Rectal smooth muscle tissue (tissue), 1 donor: Measurements from ENCODE around the gene LRRC49.
"Not testable (repeated sequence)": the region's sequence is repeated elsewhere in the genome, so short reads cannot be mapped to it uniquely, and the experiment has no call there.

Source experiments
- H3K27ac ChIP-seq: one replicate; pipeline ENCODE4 v1.7.0; 2013; ENCODE audit warnings: low read depth, low read length, inconsistent platforms
- H3K27me3 ChIP-seq: one replicate; pipeline ENCODE4 v1.7.0; 2013; ENCODE audit warnings: low read length; ENCODE audit not compliant: control insufficient read depth, insufficient read depth
- H3K36me3 ChIP-seq: one replicate; pipeline ENCODE4 v1.7.0; 2013; ENCODE audit warnings: low read length; ENCODE audit not compliant: control insufficient read depth, insufficient read depth
- H3K4me1 ChIP-seq: one replicate; pipeline ENCODE4 v1.7.0; 2013; ENCODE audit warnings: low read length; ENCODE audit not compliant: control insufficient read depth, insufficient read depth
- H3K4me3 ChIP-seq: one replicate; pipeline ENCODE4 v1.7.0; 2013; ENCODE audit warnings: low read length
- H3K9ac ChIP-seq: one replicate; pipeline ENCODE4 v1.7.0; 2013; ENCODE audit warnings: low read length

The LRRC49 gene

DNA sequence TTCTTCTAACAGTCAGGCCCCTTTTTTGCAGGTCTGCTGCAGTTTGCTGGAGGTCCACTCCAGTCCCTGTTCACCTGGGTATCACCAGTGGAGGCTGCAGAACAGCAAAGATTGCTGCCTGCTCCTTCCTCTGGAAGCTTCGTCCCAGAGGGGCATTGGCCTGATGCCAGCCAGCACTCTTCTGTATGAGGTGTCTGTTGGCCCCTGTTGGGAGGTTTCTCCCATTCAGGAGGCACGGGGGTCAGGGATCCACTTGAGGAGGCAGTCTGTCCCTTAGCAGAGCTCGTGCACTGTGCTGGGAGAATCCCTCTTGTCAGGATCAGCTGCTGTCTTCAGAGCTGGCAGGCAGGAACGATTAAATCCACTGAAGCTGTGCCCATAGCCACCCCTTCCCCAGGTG lies 138.6 kb downstream of the LRRC49 start:
- H3K27ac ChIP-seq, H3K4me3 ChIP-seq, H3K36me3 ChIP-seq, H3K27me3 ChIP-seq, H3K9ac ChIP-seq, H3K4me1 ChIP-seq: not testable (repeated sequence)

DNA sequence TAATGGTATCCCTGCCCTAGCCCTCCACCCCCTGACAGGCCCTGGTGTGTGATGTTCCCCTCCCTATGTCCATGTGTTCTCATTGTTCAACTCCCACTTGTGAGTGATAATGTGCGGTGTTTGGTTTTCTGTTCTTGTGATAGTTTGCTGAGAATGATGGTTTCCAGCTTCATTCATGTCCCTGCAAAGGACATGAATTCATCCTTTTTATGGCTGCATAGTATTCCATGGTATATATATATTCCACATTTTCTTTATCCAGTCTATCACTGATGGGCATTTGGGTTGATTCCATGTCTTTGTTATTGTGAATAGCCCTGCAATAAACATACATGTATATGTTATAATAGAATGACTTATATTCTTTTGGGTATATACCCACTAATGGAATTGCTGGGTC lies 142.9 kb downstream of the LRRC49 start:
- H3K36me3 ChIP-seq, H3K4me1 ChIP-seq, H3K4me3 ChIP-seq, H3K9ac ChIP-seq, H3K27me3 ChIP-seq, H3K27ac ChIP-seq: not testable (repeated sequence)

DNA sequence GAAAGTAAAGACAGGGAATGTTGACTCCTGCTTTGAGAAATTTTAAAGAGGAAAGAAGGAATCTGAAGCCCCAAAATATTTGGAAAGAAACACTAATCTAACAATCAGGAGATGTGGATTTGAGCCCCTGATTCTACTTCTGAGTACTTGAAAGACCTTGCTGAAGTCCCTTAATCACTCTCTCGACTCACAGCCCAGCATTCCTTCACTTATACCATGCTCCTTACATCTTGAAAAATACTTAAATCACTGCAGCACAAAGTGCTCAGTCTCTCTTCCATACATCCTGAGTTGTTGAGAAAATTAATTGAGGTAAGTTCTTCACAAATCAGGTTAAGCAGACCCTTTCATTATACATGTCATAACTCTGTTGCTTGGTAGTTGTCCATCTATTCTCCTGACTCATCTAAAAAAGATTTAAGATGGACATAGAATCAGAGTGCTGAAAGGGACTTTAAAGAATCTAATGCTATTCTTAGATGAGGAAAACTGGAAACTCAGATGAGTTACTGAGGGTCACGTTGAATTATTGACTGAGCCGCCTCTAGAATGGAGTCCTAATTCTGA lies 149.8 kb downstream of the LRRC49 start:
- H3K36me3 ChIP-seq: no peaks in the 10 kb centered on the region
- H3K4me1 ChIP-seq: no peaks in the 10 kb centered on the region
- H3K4me3 ChIP-seq: no peak overlapping the region
- no peaks in the 10 kb centered on the region for H3K27me3 ChIP-seq
- no peak overlapping the region for H3K27ac ChIP-seq
- no peak overlapping the region for H3K9ac ChIP-seq

DNA sequence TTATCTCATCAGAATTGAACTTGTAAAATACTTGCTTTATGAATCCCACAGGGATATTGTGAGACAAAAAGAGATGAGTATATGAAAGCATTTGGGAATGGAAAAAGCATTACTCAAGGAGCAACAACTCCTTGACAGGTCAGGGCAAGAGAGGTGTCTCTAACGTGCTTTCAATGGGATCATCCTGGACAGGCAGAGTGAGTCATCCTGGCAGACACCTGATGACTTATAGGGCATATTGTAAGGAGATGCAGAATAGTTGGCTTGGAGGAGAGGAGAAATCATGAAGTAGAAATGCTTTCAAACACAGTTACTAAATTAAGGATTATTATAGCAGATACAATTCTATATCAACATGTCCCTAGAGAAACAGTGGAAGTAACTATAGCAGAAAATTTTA lies 150.7 kb downstream of the LRRC49 start:
- Histone ChIP-seq H3K27me3 (no peaks in the 10 kb centered on the region), H3K4me3 (no peak overlapping the region), H3K9ac (no peak overlapping the region), H3K27ac (no peak overlapping the region), H3K4me1 (no peaks in the 10 kb centered on the region), H3K36me3 (no peaks in the 10 kb centered on the region)

DNA sequence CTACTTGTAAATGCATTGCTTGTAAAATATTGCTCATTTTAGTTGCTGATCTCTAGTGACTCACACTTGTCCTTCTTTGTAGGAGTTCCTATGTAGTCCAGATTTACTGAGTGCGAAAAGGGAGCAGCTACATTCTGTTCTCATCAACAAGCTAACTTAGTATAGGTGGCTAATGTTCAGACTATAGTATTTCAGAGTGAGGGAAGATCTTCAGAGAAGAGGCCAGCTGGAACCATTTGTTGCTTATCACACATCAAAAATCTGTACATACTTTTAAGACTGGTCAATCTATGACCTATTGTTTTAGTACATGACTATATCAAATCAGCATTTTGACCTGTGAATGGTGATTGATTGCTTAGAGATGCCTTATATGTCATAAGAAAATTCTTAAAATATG lies 151.4 kb downstream of the LRRC49 start:
- Histone ChIP-seq H3K36me3 (no peaks in the 10 kb centered on the region), H3K27me3 (no peaks in the 10 kb centered on the region), H3K9ac (no peak overlapping the region), H3K4me3 (no peak overlapping the region), H3K27ac (no peak overlapping the region), H3K4me1 (no peaks in the 10 kb centered on the region)

DNA sequence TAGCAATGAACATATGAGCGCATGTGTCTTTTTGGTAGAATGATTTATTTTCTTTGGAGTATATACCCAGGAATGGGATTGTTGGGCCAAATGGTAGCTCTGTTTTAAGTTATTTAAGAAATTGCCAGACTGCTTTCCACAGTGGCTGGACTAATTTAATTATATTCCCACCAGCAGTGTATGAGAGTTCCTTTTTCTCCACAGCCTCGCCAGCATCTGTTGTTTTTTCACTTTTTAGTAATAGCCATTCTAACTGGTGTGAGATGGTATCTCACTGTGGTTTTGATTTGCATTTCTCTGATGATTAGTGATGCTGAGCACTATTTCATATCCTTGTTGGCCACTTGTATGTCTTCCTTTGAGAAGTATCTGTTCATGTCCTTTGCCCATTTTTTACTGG lies 153.5 kb downstream of the LRRC49 start:
- H3K27me3 ChIP-seq, H3K4me3 ChIP-seq, H3K36me3 ChIP-seq, H3K4me1 ChIP-seq, H3K9ac ChIP-seq, H3K27ac ChIP-seq: not testable (repeated sequence)

DNA sequence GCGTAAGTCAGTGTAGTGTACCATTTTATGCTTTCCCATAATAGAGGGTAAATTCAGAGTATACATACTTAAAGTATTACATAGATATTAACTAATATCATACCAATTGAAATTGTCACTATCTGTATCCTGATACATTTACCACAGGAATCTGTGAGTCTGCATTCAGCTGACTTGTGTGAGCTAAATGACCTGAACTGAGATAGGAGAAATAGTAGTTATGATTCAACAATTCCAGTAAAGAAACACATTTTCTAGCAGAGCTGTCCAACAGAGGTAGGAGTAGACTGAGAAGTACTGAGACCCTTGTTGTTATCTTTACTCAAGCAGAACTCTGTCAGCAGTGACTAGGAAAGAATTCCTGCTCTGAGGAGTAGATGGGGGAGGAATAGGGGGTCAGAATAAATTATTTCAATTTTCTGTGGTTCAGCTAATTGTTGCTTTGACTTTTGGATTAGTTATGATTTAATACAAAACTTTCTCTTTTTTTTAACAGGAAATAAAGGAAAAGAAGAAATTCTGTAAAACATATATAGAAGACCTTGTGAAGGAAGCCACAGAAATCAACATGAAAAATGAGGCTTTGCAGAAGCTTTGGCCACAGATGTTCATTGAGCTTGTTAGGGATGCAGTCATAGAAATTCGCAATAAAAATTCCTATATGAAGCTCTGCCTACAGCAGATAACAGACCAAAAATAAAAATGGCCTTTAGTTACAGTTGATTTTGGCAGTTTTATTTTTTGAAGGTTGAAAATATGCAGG lies 156.5 kb downstream of the LRRC49 start:
- Histone ChIP-seq H3K9ac (no peak overlapping the region), H3K4me3 (no peak overlapping the region), H3K4me1 (no peaks in the 10 kb centered on the region), H3K27ac (no peak overlapping the region), H3K36me3 (no peaks in the 10 kb centered on the region), H3K27me3 (no peaks in the 10 kb centered on the region)

DNA sequence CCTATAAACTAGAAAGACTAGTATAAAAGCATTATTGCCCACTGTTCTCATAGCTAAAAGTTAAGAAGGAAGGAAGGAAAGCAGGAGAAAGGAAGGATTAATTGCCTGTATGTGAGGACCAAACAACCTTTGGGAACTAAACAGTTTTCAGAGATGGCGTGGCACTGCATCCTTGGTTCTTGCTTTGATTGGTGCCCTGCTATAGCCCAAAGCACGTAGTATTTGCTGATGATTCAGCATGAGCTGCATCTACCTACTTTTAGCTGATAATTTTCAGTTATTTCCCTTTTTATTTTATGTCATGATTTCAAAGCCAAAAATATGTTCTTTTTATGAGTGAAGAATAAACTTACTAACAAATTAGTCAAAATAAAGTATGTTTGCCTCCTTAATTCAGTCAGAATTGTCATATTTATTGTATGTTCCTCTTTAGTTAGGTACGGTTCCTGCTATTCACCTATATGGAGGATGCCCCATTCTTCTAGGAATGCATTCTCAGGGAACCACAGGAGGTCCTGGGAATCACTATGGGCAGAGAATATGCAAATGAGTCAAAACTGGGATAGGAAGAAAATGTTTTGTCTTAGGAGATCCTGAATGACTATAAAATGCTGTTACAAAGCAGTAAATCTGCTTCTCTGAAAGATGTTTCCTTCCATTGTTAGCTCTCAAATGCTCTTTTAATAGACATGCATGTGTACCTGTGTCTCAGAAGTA lies 157.2 kb downstream of the LRRC49 start:
- Histone ChIP-seq H3K27me3 (no peaks in the 10 kb centered on the region), H3K27ac (no peak overlapping the region), H3K4me1 (no peaks in the 10 kb centered on the region), H3K36me3 (no peaks in the 10 kb centered on the region), H3K4me3 (no peak overlapping the region), H3K9ac (no peak overlapping the region)

DNA sequence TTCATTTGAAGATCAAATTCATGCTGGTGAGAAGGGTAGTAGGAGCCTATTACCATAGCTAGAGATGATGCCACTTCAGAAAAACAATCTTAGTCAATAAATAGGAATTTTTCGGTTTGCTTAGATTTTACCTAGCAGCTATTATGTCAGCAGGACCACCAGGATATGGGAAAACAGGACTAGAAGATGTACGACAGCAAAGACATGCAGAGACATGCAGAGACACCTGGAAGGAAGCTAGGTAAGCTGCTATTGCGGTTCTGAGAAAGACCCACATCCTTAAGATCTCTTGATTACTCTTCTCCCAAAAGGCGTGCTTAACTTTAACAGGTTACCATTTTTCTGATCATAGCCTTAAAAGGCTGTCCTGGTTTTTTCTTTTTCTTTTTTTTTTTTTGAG lies 157.8 kb downstream of the LRRC49 start:
- H3K4me1 ChIP-seq: no peaks in the 10 kb centered on the region
- H3K27ac ChIP-seq: no peak overlapping the region
- no peak overlapping the region for H3K4me3 ChIP-seq
- no peaks in the 10 kb centered on the region for H3K27me3 ChIP-seq
- H3K9ac ChIP-seq: no peak overlapping the region
- no peaks in the 10 kb centered on the region for H3K36me3 ChIP-seq

DNA sequence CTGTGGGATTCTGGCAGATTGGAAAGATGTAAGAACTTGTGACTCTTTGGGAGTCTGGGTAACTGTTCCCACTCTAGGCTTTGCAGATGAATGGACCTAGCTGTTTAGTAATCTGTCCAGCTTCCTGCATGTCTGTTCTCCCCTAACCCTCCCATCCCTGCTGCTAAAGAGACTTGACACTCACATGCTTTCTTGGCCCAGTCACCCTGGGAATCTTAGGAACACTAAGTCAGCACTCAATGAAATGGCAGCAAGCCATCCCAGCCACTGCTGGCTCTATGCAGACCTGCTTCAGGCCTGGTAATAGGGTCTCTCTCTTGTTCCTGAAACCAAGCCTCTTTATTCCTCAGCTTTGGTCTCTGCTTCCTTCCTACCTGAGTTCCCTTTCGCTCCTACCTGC lies 158.9 kb downstream of the LRRC49 start:
- Histone ChIP-seq H3K4me1 (no peaks in the 10 kb centered on the region), H3K27ac (no peak overlapping the region), H3K4me3 (no peak overlapping the region), H3K9ac (no peak overlapping the region), H3K27me3 (no peaks in the 10 kb centered on the region), H3K36me3 (no peaks in the 10 kb centered on the region)

DNA sequence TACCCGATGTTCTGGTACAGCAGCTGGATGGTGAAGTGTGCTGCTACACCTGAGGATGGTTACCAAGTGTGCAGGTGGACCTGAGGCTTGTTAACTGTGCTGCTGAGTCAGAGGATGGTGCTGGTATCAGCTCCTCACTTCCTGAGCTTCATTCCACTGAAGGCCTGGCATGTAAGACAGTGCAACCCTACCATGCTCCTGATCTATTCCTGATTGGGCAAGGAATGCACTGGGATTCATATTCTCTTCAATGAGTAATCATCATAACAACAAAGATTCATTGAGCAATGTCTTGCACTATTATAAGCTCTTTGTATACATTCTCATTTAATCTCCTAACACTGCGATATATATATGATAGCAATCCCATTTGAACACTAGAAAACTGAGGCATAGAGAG lies 159.7 kb downstream of the LRRC49 start:
- Histone ChIP-seq H3K27me3 (no peaks in the 10 kb centered on the region), H3K9ac (no peak overlapping the region), H3K4me3 (no peak overlapping the region), H3K27ac (no peak overlapping the region), H3K4me1 (no peaks in the 10 kb centered on the region), H3K36me3 (no peaks in the 10 kb centered on the region)

DNA sequence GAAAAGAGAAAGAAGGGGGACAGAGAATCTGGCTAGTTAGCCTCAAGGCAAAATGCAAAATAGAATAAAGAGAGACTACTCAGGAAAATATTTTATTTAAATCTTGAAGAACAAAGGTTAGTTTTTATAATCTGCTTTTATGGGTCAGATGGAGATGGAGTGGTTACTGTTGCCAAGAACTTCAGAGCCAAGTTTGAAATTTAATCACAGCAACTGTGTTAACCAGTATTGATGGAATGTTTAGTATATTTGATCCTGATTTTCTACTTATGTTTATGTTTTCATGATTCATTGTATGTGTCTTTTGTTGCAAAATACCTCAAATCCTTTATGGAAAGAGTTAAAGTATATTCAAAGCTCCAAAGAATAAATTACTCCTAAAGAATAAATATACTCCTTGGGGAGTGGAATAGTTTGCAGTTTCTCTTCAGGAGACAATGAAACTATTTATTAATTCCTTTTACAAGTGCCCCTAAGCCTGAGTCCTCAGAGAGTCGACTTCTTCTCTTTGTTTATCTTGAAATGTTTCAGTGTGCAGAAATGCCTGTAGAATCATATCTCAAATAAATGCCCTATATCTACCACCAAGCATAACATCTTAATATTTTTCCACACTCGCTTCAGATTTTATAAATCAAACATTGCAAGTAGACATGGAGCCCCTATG lies 161.8 kb downstream of the LRRC49 start:
- H3K27ac ChIP-seq: no peak overlapping the region

More for the DNA sequence above, 161.8 kb downstream of the LRRC49 start:
- H3K27me3 ChIP-seq: no peaks in the 10 kb centered on the region
- no peaks in the 10 kb centered on the region for H3K4me1 ChIP-seq
- H3K36me3 ChIP-seq: no peaks in the 10 kb centered on the region
- no peak overlapping the region for H3K4me3 ChIP-seq
- H3K9ac ChIP-seq: no peak overlapping the region
